H1 (cell line): ENCODE results near the gene BRME1. TPM values are rescaled to one million over a fixed set of nuclear protein-coding genes. Genes with fewer than 3 reads are reported as not detected.

Experiments used
- BCL11A ChIP-seq, 2 experiments: IDR thresholded peaks; one replicate each; pipeline ENCODE4 v1.6.1; 2011; ENCODE audit warnings: low read depth in 2 of 2, low read length in 2 of 2, mild to moderate bottlenecking in 2 of 2
- polyA plus RNA-seq, 7 experiments: library from polyadenylated mRNA; depleted of rRNA in 3 of 7; stranded (reverse) in 5 of 7; unstranded in 2 of 7; fragments of >200 nt in 5 of 7; fragments of 200-250 nt in 2 of 7; gene quantifications; 1 replicate in 5 of 7; 2 replicates in 1 of 7; 4 replicates in 1 of 7; pipeline versions ENCODE4 v1.2.1 to v1.2.3, GENCODE V29; 2011 to 2013; ENCODE audit warnings: missing spikeins in 2 of 7, mixed read lengths in 2 of 7
- total RNA-seq: library from RNA; stranded (reverse); fragmentation: NEBNext Ultra II Directional; extraction: Animal tissue kit (Norgen Biotek cat#: 25700); gene quantifications from 2 replicates; pipeline ENCODE4 v1.2.1, GENCODE V29; 2021

Gene BRME1
- total and polyA plus RNA-seq, 2 of the 8 experiments (the other 6 are each of a cell fraction or from before 2014, with no cell fraction given), result 4.6 to 4.7 TPM

GRCh38 chr19:13926010-13926409 lies 20.1 kb upstream of the BRME1 start (continued):
- TF ChIP-seq BCL11A (IDR thresholded peaks at IDR 0.05; ENCODE audit: low read depth in 2 of 2, low read length in 2 of 2), result no peak
